A673 (cell line): ENCODE results near the gene XYLT1.

Source experiments
- EZH2 ChIP-seq: fragments of 200-600 bp; sonication (generic); IDR thresholded peaks from 2 replicates; pipeline ENCODE4 v1.6.1; 2017; ENCODE audit warnings: borderline replicate concordance, low read depth, mild to moderate bottlenecking, mixed read lengths, antibody characterized with exemption, low read length; ENCODE audit not compliant: poor library complexity, severe bottlenecking
- TF ChIP-seq, protein P1 (sequence below): fragments of 300-800, 200-600 bp; sonication (generic); conservative IDR thresholded peaks from 2 replicates; pipeline ENCODE4 v1.5.1; 2017; ENCODE audit warnings: low read depth, mild to moderate bottlenecking, antibody characterized with exemption, low read length, moderate library complexity, mixed read lengths

DNA sequence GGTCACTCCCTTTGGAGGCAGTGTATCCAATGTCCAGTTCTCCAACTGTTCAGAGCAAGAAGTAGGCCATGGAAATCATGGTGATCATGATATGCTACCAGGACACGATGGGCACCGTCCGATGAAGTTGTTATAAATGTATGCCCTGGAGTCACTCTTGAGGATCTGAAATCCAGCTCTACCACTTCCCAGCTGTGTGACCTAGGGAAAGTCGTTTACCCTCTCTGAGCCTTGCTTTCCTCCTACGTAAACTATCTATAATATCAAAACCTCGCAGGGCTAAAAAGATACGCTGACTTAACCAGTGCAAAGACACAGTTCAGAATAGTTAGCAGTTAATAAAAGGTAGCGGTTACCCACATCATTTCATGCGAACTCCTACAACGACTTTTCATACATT, 194.2 kb downstream of the XYLT1 start:
- no peak for TF ChIP-seq EZH2
- TF ChIP-seq, protein P1, sequence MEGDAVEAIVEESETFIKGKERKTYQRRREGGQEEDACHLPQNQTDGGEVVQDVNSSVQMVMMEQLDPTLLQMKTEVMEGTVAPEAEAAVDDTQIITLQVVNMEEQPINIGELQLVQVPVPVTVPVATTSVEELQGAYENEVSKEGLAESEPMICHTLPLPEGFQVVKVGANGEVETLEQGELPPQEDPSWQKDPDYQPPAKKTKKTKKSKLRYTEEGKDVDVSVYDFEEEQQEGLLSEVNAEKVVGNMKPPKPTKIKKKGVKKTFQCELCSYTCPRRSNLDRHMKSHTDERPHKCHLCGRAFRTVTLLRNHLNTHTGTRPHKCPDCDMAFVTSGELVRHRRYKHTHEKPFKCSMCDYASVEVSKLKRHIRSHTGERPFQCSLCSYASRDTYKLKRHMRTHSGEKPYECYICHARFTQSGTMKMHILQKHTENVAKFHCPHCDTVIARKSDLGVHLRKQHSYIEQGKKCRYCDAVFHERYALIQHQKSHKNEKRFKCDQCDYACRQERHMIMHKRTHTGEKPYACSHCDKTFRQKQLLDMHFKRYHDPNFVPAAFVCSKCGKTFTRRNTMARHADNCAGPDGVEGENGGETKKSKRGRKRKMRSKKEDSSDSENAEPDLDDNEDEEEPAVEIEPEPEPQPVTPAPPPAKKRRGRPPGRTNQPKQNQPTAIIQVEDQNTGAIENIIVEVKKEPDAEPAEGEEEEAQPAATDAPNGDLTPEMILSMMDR = no peak
